C4-2B (cell line): ENCODE measurements around the gene MED12L.

Source experiments
- CTCF ChIP-seq: fragments of 450-650 bp; conservative IDR thresholded peaks from 2 replicates; pipeline ENCODE4 v1.5.1; 2017; ENCODE audit warnings: mild to moderate bottlenecking
- ZFX ChIP-seq: fragments of 450-650 bp; IDR thresholded peaks from 2 replicates; pipeline ENCODE4 v1.6.1; 2017

GRCh38 chr3:151166161-151166560 is 80.7 kb downstream of the MED12L start:
- TF ChIP-seq CTCF (peak; percentile 33), ZFX (no peak)
